Spleen (tissue), 11 donors: Measurements from ENCODE around the gene DNM3. TPM values are rescaled to one million over a fixed set of nuclear protein-coding genes. Genes with fewer than 3 reads are reported as not detected.

Experiments used
- DNase-seq: peaks from one replicate; pipeline ENCODE4 v3.0.0-alpha.2; 2020
- H3K27ac ChIP-seq, 8 donors: fragments of 200-600 bp; sonication (generic) in 7 of 8; 1 replicate in 4 of 8; 2 replicates in 4 of 8; pipeline versions ENCODE4 v1.5.0 to v1.8.0; 2016 to 2021; ENCODE audit warnings: inconsistent platforms in 4 of 8, mild to moderate bottlenecking in 4 of 8, moderate library complexity in 1 of 8
- H3K27me3 ChIP-seq, 7 donors: fragments of 200-600 bp; sonication (generic) in 6 of 7; replicated peaks in 1 of 7; 1 replicate in 4 of 7; 2 replicates in 3 of 7; pipeline versions ENCODE4 v1.5.0 to v1.8.0; 2016 to 2021; ENCODE audit warnings: inconsistent platforms in 3 of 7, mild to moderate bottlenecking in 1 of 7
- H3K36me3 ChIP-seq, 6 donors: fragments of 200-600 bp; sonication (generic) in 5 of 6; 1 replicate in 4 of 6; 2 replicates in 2 of 6; pipeline versions ENCODE4 v1.5.0 to v1.8.0; 2016 to 2021; ENCODE audit warnings: inconsistent platforms in 2 of 6
- H3K4me1 ChIP-seq, 6 donors: fragments of 200-600 bp; sonication (generic) in 5 of 6; 1 replicate in 3 of 6; 2 replicates in 3 of 6; pipeline versions ENCODE4 v1.5.0 to v1.8.0; 2016 to 2021; ENCODE audit warnings: inconsistent platforms in 3 of 6
- H3K4me3 ChIP-seq, 8 donors: fragments of 200-600 bp; sonication (generic) in 7 of 8; 1 replicate in 4 of 8; 2 replicates in 4 of 8; pipeline versions ENCODE4 v1.5.0 to v1.8.0; 2016 to 2021; ENCODE audit warnings: inconsistent platforms in 4 of 8, mild to moderate bottlenecking in 4 of 8, moderate library complexity in 2 of 8
- H3K9me3 ChIP-seq, 8 donors: fragments of 200-600 bp; sonication (generic) in 7 of 8; 1 replicate in 4 of 8; 2 replicates in 4 of 8; pipeline versions ENCODE4 v1.5.0 to v1.8.0; 2016 to 2021; ENCODE audit warnings: inconsistent platforms in 4 of 8
- POLR2A ChIP-seq, 3 donors: fragments of 450-650 bp; IDR thresholded peaks; one replicate each; pipeline ENCODE4 v1.5.1; 2017; ENCODE audit warnings: antibody characterized with exemption in 3 of 3, mild to moderate bottlenecking in 1 of 3
- POLR2AphosphoS5 ChIP-seq, 3 donors: sonication (generic); formaldehyde crosslinking; IDR thresholded peaks; one replicate each; pipeline ENCODE4 v1.5.1; 2017; ENCODE audit warnings: antibody characterized with exemption in 3 of 3
- WGBS, 5 donors: extraction: QIAGEN DNeasy Blood & Tissue Kit in 3 of 5; methylation state at CpG; one replicate each; pipeline versions ENCODE4 v1.1.5 to v1.1.7; 2013 to 2018; 5-methylcytosine and 5-hydroxymethylcytosine counted together
- intact Hi-C: fragments of 100-400 bp; cut with DNase I; formaldehyde crosslinking; loops from one replicate; pipeline ENCODE4 v1.15.0; 2023; ENCODE audit warnings: low total_unique reads
- polyA plus RNA-seq, 3 donors: library from polyadenylated mRNA; stranded (reverse); fragments of 200-250 nt; gene quantifications; one replicate each; pipeline ENCODE4 v1.2.1, GENCODE V29; 2013
- total RNA-seq, 7 donors: library from RNA; depleted of rRNA in 3 of 7; stranded (reverse); fragments of >200 nt in 3 of 7; fragmentation: NEBNext Ultra II Directional in 4 of 7; extraction: Animal tissue kit (Norgen Biotek cat#: 25700) in 4 of 7; gene quantifications; one replicate each; pipeline versions ENCODE4 v1.1.0 to v1.2.1, GENCODE V29; 2016 to 2021
- TF ChIP-seq, protein P1 (sequence below), 11 experiments: fragments of 200-600 bp in 7 of 11; fragments of 450-650 bp in 4 of 11; sonication (generic) in 4 of 11; IDR thresholded peaks in 8 of 11; conservative IDR thresholded peaks in 3 of 11; 1 replicate in 7 of 11; 2 replicates in 4 of 11; pipeline versions ENCODE4 v1.4.0 to v1.8.0; 2016 to 2021; ENCODE audit warnings: antibody characterized with exemption in 11 of 11, inconsistent platforms in 4 of 11, mild to moderate bottlenecking in 1 of 11
- donor health status: healthy with polysubstance abuse.
- donor health status: DM: no; HTN: no; CAD: no; lungs with moderate emphysema.
- donor health status: DM: no; HTN: no; CAD: no.
- donor health status: Bipolar disorder and iron deficiency.
- donor health status: healthy.
- donor health status: DM: no; HTN: no; CAD: no.
- donor health status: DM: yes; HTN: yes; CAD: no.

The DNM3 gene
- total and polyA plus RNA-seq, 10 donors, result 0.61 to 10.2 (median 4.9) TPM

DNA sequence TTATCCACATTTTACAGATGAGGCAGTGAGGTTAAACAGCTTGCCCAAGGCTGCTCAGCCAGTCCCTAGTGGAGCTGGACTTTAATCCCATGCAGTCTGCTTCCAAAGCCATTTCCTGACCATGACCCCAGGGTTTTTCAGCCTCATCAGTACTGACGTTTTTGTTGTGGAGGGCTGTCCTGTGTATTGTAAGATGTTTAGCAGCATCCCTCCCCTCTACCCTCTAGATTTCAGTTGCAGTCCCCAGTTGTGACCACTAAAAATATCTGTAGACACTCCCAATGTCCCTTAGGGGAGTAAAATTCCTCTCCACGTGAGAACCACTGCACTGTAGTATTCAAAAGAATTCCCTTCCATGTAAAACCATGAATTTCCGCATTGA lies 549.0 kb downstream of the DNM3 start:
- intact Hi-C loops, result loop anchor here (10.0 kb wide), 1 partner anchor 205 kb away; no protein-coding TSS in a partner anchor
- Histone ChIP-seq H3K36me3 (no peaks in the 10 kb centered on the region), H3K4me1 (peaks cover 24 to 61% (median 47%) of the 10 kb centered on the region in 6 donors), H3K9me3 (no peaks in the 10 kb centered on the region), H3K27ac (peak overlapping the region; percentile 67 to 92 (median 83)), H3K27me3 (no peaks in the 10 kb centered on the region), H3K4me3 (peak overlapping the region in 1 of 8 donors; percentile 60)
- DNase-seq, result no peak
- TF ChIP-seq POLR2AphosphoS5 (IDR thresholded peaks at IDR 0.05) (peak in 1 of 3 donors; percentile 16), POLR2A (IDR thresholded peaks at IDR 0.05) (no peak)
- TF ChIP-seq, protein P1, sequence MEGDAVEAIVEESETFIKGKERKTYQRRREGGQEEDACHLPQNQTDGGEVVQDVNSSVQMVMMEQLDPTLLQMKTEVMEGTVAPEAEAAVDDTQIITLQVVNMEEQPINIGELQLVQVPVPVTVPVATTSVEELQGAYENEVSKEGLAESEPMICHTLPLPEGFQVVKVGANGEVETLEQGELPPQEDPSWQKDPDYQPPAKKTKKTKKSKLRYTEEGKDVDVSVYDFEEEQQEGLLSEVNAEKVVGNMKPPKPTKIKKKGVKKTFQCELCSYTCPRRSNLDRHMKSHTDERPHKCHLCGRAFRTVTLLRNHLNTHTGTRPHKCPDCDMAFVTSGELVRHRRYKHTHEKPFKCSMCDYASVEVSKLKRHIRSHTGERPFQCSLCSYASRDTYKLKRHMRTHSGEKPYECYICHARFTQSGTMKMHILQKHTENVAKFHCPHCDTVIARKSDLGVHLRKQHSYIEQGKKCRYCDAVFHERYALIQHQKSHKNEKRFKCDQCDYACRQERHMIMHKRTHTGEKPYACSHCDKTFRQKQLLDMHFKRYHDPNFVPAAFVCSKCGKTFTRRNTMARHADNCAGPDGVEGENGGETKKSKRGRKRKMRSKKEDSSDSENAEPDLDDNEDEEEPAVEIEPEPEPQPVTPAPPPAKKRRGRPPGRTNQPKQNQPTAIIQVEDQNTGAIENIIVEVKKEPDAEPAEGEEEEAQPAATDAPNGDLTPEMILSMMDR (IDR thresholded peaks at IDR 0.05 in 8 of 11, conservative IDR thresholded peaks at IDR 0.05 in 3 of 11), result peak in 1 of 11 experiments; percentile 25
- WGBS, 5 donors, result 22 to 53% (median 36%) methylated on average over 3 of the region's 3 CpGs

DNA sequence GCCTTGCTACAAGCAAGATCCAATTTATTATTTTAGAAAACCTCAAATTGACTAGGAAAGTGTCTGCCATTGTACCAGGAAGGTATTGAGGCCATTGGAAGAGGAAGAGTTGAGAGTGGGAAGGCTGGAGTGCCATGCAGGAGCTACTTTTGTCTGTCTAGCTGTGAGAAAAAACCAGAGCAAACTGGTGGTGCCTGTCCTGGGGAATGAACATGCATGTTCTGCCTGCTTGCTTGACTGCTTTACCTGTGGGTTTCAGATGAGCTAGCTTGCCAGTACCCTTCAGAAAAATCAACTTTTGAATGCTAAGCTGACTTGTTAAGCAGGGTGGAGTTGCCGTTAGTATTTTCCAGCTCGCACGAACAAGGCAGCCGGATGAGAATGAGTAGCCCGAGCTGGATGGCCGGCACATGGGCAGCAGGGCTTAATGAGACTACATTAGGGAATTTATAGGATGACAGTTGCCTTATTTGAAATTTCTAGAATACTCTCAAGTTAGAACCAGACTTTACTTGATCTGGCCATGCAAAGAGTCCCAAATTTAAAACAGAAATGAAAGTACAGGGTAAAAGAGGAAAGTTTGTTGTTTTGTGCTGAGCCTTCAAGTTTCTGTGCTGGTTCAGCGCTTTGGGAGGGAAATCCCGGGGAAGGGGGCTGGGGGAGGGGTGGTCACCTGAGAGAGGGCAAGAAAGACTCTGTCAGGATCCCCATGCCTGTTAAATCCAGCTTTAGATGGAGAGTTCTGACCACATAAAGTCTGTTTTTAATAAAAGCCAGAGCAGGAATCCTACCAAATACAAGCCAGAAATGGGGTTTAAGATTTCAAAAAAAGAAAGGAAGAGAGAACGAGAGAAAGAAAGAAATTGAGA lies 549.6 kb downstream of the DNM3 start:
- DNase-seq, result peak; percentile 82
- peaks cover 24 to 68% (median 47%) of the 10 kb centered on the region in 6 donors for H3K4me1 ChIP-seq
- no peaks in the 10 kb centered on the region for H3K36me3 ChIP-seq
- intact Hi-C loops, result loop anchor here (10.0 kb wide), 1 partner anchor 206 kb away; no protein-coding TSS in a partner anchor
- H3K9me3 ChIP-seq, result no peaks in the 10 kb centered on the region
- WGBS, 5 donors, result 52 to 78% (median 63%) methylated on average over 9 of the region's 9 CpGs
- no peaks in the 10 kb centered on the region for H3K27me3 ChIP-seq
- peak overlapping the region; percentile 67 to 92 (median 83) for H3K27ac ChIP-seq
- TF ChIP-seq, protein P1 (IDR thresholded peaks at IDR 0.05 in 8 of 11, conservative IDR thresholded peaks at IDR 0.05 in 3 of 11), result no peak
- peak in 2 of 3 donors; percentile 55 to 57 for TF ChIP-seq POLR2AphosphoS5 (IDR thresholded peaks at IDR 0.05)
- no peak for TF ChIP-seq POLR2A (IDR thresholded peaks at IDR 0.05)
- peak overlapping the region in 2 of 8 donors; percentile 3 to 60 for H3K4me3 ChIP-seq

DNA sequence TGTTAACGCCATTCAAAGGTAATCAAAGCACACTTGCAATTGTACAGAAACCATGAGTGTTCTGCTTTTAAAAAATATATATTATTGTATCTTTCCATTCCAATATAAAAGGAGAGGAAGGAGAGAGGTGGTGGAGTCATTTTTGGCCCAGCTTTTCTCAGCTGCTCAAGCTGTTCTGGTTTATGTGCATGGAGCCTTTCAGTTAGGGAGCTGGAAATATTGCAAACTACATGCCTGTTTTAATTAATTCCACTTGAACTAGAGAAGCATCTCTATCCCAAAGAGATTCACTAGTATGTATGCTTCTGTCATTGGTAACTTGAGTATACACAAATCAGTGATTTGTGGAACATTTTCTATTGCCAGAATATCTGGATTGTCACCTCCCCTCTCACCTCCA lies 550.7 kb downstream of the DNM3 start:
- WGBS, 5 donors, result 83 to 98% (median 95%) methylated on average over 1 of the region's 1 CpG
- Histone ChIP-seq H3K27ac (peak overlapping the region in 7 of 8 donors; percentile 75 to 92 (median 83)), H3K4me3 (no peak overlapping the region), H3K9me3 (no peaks in the 10 kb centered on the region), H3K36me3 (no peaks in the 10 kb centered on the region), H3K4me1 (peaks cover 24 to 68% (median 47%) of the 10 kb centered on the region in 6 donors), H3K27me3 (no peaks in the 10 kb centered on the region)
- no peak for DNase-seq
- intact Hi-C loops, result loop anchor here (10.0 kb wide), 1 partner anchor 207 kb away; no protein-coding TSS in a partner anchor
- TF ChIP-seq, protein P1 (IDR thresholded peaks at IDR 0.05 in 8 of 11, conservative IDR thresholded peaks at IDR 0.05 in 3 of 11), result no peak
- no peak for TF ChIP-seq POLR2AphosphoS5 (IDR thresholded peaks at IDR 0.05)
- TF ChIP-seq POLR2A (IDR thresholded peaks at IDR 0.05), result no peak

DNA sequence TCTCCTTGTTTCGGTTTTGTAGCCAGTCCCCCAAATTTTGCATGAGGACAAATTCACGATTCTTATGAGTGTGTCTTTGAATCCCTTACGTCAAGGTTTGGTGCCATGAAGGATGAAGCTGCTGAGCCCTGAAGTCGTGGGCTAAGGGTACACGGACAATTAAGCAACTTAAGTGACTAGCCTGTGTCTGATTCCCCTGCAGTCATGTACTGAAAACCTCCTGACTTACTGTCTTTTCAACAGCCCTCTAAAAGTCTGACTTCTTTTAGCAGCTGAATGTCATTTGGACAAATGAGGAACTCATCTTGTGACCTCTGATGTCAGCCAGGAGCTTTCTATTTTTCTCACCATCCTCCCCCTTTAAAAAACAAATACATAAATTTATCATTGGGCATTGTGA lies 552.1 kb downstream of the DNM3 start:
- WGBS, 5 donors, result 57 to 72% (median 65%) methylated on average over 5 of the region's 5 CpGs

More for the DNA sequence above, 552.1 kb downstream of the DNM3 start:
- no peaks in the 10 kb centered on the region for H3K9me3 ChIP-seq
- no peak overlapping the region for H3K4me3 ChIP-seq
- no peaks in the 10 kb centered on the region for H3K36me3 ChIP-seq
- H3K27me3 ChIP-seq, result no peaks in the 10 kb centered on the region
- TF ChIP-seq, protein P1 (IDR thresholded peaks at IDR 0.05 in 8 of 11, conservative IDR thresholded peaks at IDR 0.05 in 3 of 11), result no peak
- TF ChIP-seq POLR2AphosphoS5 (IDR thresholded peaks at IDR 0.05) (no peak), POLR2A (IDR thresholded peaks at IDR 0.05) (no peak)
- intact Hi-C loops, result loop anchor here (10.0 kb wide), 1 partner anchor 209 kb away; no protein-coding TSS in a partner anchor
- peaks cover 24 to 82% (median 55%) of the 10 kb centered on the region in 6 donors for H3K4me1 ChIP-seq
- no peak for DNase-seq
- H3K27ac ChIP-seq, result peak overlapping the region; percentile 65 to 92 (median 83)
